Astrocyte of the cerebellum (primary cell): ENCODE measurements around the gene PRKAA2.

Experiments used
- DNase-seq: peaks from one replicate; pipeline ENCODE4 v3.0.0-alpha.2; 2011; ENCODE audit warnings: low read depth
- H3K4me3 ChIP-seq: 2 replicates; pipeline ENCODE4 v1.5.1; 2011; ENCODE audit warnings: mild to moderate bottlenecking, low read depth, low read length, moderate library complexity
- CTCF ChIP-seq: IDR thresholded peaks from 2 replicates; pipeline ENCODE4 v1.5.1; 2012; ENCODE audit warnings: low read length, low read depth, moderate library complexity, mild to moderate bottlenecking; ENCODE audit errors: missing control alignments
- in situ Hi-C: cut with HindIII; loops from 2 replicates; pipeline ENCODE4 v1.10.0; 2017; ENCODE audit warnings: low sequenced_read_pairs

PRKAA2 gene

GRCh38 chr1:56745231-56745630, 100.1 kb downstream of the PRKAA2 start:
- no peak for DNase-seq
- no peak for TF ChIP-seq CTCF
- H3K4me3 ChIP-seq = no peak overlapping the region
- in situ Hi-C loops = no loop called here

GRCh38 chr1:56754708-56755479, 109.8 kb downstream of the PRKAA2 start:
- DNase-seq = no peak
- TF ChIP-seq CTCF = no peak
- in situ Hi-C loops = no loop called here
- no peak overlapping the region for H3K4me3 ChIP-seq

- H3K4me3 ChIP-seq = no peak overlapping the region
- TF ChIP-seq CTCF = no peak
- DNase-seq = no peak
- in situ Hi-C loops = no loop called here
Measured at GRCh38 chr1:56755911-56756310, 110.8 kb downstream of the PRKAA2 start.

GRCh38 chr1:56758135-56758534, 113.0 kb downstream of the PRKAA2 start:
- no peak overlapping the region for H3K4me3 ChIP-seq
- no peak for TF ChIP-seq CTCF
- no peak for DNase-seq
- in situ Hi-C loops = no loop called here

GRCh38 chr1:56758794-56759193, 113.7 kb downstream of the PRKAA2 start:
- no peak for DNase-seq
- H3K4me3 ChIP-seq = no peak overlapping the region
- TF ChIP-seq CTCF = no peak
- in situ Hi-C loops = no loop called here
